Hepatocyte (in vitro differentiated cells): Measurements from ENCODE around the gene FCHSD2.

Source experiments
- EZH2 ChIP-seq: fragments of 200-600 bp; sonication (generic); IDR thresholded peaks from 2 replicates; pipeline ENCODE4 v1.6.1; 2016; ENCODE audit warnings: antibody characterized with exemption, mild to moderate bottlenecking, borderline replicate concordance
- EZH2phosphoT487 ChIP-seq: fragments of 200-600 bp; sonication (generic); IDR thresholded peaks from one replicate; pipeline ENCODE4 v1.6.1; 2018; ENCODE audit warnings: antibody characterized with exemption, mild to moderate bottlenecking, low read depth, moderate library complexity; ENCODE audit not compliant: unreplicated experiment, severe bottlenecking
- TF ChIP-seq, protein P1 (sequence below): fragments of 200-600 bp; sonication (generic); IDR thresholded peaks from 2 replicates; pipeline ENCODE4 v1.5.1; 2016; ENCODE audit warnings: antibody characterized with exemption, mild to moderate bottlenecking; ENCODE audit not compliant: poor library complexity

DNA sequence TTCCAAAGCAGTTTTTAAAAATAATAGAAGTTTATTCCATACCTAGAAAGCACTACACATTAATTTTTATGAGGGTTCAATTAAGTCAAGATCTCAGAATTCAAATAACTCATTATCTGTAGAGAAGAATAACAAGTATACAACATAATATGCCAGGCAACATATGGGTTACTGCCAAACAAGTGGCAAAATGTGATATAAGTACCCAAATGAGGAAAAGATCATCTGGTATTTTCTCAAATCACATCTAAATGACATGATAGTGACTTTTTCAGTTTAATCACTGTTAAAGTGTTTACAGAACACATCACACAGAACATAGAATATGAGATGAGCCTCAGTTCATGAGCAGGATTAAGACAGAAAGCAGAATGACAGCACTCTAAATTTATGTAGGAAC, 123.3 kb downstream of the FCHSD2 start:
- TF ChIP-seq EZH2phosphoT487 = no peak
- TF ChIP-seq, protein P1, sequence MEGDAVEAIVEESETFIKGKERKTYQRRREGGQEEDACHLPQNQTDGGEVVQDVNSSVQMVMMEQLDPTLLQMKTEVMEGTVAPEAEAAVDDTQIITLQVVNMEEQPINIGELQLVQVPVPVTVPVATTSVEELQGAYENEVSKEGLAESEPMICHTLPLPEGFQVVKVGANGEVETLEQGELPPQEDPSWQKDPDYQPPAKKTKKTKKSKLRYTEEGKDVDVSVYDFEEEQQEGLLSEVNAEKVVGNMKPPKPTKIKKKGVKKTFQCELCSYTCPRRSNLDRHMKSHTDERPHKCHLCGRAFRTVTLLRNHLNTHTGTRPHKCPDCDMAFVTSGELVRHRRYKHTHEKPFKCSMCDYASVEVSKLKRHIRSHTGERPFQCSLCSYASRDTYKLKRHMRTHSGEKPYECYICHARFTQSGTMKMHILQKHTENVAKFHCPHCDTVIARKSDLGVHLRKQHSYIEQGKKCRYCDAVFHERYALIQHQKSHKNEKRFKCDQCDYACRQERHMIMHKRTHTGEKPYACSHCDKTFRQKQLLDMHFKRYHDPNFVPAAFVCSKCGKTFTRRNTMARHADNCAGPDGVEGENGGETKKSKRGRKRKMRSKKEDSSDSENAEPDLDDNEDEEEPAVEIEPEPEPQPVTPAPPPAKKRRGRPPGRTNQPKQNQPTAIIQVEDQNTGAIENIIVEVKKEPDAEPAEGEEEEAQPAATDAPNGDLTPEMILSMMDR = no peak
- no peak for TF ChIP-seq EZH2
